HL-60 (cell line): ENCODE data around the gene COPZ2.

Experiments used
- DNase-seq, 2 experiments: peaks; one replicate each; pipeline ENCODE4 v3.0.0-alpha.2; 2010 to 2020; ENCODE audit warnings: low read depth in 1 of 2, low spot score in 1 of 2
- H3K27ac ChIP-seq: fragments of 250-450 bp; sonication (Bioruptor Pico); replicated peaks from 2 replicates; pipeline ENCODE4 v1.5.1; 2020; ENCODE audit warnings: mild to moderate bottlenecking, moderate library complexity
- H3K27me3 ChIP-seq: fragments of 250-450 bp; sonication (Bioruptor Pico); 2 replicates; pipeline ENCODE4 v1.5.1; 2021; ENCODE audit warnings: mild to moderate bottlenecking, moderate library complexity; ENCODE audit not compliant: insufficient read depth, poor library complexity, severe bottlenecking
- H3K4me3 ChIP-seq: replicated peaks from 2 replicates; pipeline ENCODE4 v1.5.1; 2011; ENCODE audit warnings: mild to moderate bottlenecking, control low read depth, low read length; ENCODE audit not compliant: insufficient read depth
- GABPA ChIP-seq: IDR thresholded peaks from 2 replicates; pipeline ENCODE4 v1.6.1; 2012; ENCODE audit warnings: low read depth
- POLR2AphosphoS5 ChIP-seq: IDR thresholded peaks from 2 replicates; pipeline ENCODE4 v1.6.1; 2012; ENCODE audit warnings: low read depth
- REST ChIP-seq: IDR thresholded peaks from 2 replicates; pipeline ENCODE4 v1.6.1; 2012; ENCODE audit warnings: low read depth; ENCODE audit not compliant: insufficient replicate concordance
- SPI1 ChIP-seq: IDR thresholded peaks from 2 replicates; pipeline ENCODE4 v1.6.1; 2012; ENCODE audit warnings: low read depth, mild to moderate bottlenecking, borderline replicate concordance
- TF ChIP-seq, protein P1 (sequence below): IDR thresholded peaks from one replicate; pipeline ENCODE4 v1.5.1; 2011; ENCODE audit warnings: low read length, control low read depth, inconsistent platforms; ENCODE audit not compliant: insufficient read depth

COPZ2 gene

GRCh38 chr17:48066192-48066591, 28.6 kb upstream of the COPZ2 start:
- DNase-seq = no peak
- Histone ChIP-seq H3K27ac (no peak overlapping the region), H3K4me3 (no peak overlapping the region), H3K27me3 (no peaks in the 10 kb centered on the region)
- TF ChIP-seq GABPA (no peak), REST (no peak), SPI1 (no peak), POLR2AphosphoS5 (no peak)
- TF ChIP-seq, protein P1, sequence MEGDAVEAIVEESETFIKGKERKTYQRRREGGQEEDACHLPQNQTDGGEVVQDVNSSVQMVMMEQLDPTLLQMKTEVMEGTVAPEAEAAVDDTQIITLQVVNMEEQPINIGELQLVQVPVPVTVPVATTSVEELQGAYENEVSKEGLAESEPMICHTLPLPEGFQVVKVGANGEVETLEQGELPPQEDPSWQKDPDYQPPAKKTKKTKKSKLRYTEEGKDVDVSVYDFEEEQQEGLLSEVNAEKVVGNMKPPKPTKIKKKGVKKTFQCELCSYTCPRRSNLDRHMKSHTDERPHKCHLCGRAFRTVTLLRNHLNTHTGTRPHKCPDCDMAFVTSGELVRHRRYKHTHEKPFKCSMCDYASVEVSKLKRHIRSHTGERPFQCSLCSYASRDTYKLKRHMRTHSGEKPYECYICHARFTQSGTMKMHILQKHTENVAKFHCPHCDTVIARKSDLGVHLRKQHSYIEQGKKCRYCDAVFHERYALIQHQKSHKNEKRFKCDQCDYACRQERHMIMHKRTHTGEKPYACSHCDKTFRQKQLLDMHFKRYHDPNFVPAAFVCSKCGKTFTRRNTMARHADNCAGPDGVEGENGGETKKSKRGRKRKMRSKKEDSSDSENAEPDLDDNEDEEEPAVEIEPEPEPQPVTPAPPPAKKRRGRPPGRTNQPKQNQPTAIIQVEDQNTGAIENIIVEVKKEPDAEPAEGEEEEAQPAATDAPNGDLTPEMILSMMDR = no peak

DNA sequence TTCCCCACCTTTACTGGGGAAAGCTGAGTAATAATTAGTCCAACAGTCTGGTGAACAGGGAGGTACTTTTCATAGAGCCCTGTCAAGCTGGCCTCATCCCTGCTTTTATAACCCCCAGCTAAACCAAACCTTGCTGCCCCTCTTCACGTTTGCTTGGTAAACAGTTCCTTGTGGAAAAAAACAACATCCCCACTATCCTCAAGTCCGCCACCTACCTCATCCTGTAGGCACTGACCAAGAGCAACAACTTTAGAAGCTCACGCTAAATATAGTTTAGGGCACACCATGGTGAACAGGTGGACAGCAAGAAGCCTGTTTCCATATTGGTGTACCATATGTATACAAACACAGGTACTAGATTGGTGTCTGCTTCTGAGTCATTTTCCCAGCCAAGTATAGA, 27.0 kb upstream of the COPZ2 start:
- no peaks in the 10 kb centered on the region for H3K27me3 ChIP-seq
- no peak overlapping the region for H3K27ac ChIP-seq
- no peak overlapping the region for H3K4me3 ChIP-seq
- no peak for DNase-seq
- no peak for TF ChIP-seq GABPA
- no peak for TF ChIP-seq POLR2AphosphoS5
- no peak for TF ChIP-seq SPI1
- TF ChIP-seq, protein P1 = no peak
- TF ChIP-seq REST = no peak

DNA sequence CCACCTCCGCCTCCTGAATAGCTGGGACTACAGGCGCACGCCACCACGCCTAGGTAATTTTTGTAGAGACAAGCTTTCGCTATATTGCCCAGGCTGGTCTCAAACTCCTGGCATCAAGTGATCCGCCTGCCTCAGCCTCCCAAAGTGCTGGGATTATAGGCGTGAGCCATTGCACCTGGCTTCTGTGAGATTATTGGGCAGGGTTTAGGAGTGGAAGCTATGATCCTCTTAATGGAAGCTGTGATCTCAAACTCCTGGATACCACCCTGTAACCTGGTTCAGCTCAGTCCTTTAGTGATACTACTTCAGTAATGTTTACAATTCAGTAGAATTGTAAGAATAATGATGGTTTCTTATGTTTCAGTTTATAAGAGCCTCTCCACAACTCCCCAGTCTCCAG, 24.7 kb upstream of the COPZ2 start:
- Histone ChIP-seq H3K4me3 (no peak overlapping the region), H3K27me3 (no peaks in the 10 kb centered on the region), H3K27ac (no peak overlapping the region)
- TF ChIP-seq REST = no peak
- TF ChIP-seq, protein P1 = no peak
- TF ChIP-seq POLR2AphosphoS5 = no peak
- no peak for TF ChIP-seq SPI1
- no peak for TF ChIP-seq GABPA
- no peak for DNase-seq
